Measurements from ENCODE around the gene RAB3IL1.
A peak's percentile ranks its signal among the peaks of the same experiment; 100 is the strongest.

RAB3IL1 gene

DNA sequence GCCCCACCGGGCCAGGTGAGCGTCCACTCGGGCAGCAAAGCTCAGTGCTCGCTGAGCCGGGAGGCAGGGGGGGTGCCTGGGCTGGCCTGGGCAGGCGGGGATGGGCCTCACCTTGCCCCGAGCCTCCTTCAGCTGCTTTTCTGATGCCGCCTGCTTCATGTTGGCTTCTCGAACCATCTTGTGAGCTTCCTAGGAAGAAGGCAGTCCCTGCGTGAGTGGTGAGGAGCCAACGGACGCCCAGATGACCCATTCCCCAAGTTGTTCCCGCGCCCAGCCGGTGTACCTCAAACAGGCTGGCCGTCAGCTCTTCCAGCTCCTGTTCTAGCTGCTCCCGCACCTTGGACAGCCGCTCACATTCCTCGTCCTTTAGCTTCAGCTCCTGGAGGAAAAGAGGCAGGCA lies 10.1 kb downstream of the RAB3IL1 start:
- no peaks in the 10 kb centered on the region for H3K9me3 ChIP-seq (ENCODE audit: low read length)
- H3K4me1 ChIP-seq (ENCODE audit: insufficient read depth, low read length) = peaks cover 31% of the 10 kb centered on the region
- H3K4me3 ChIP-seq (ENCODE audit: low read depth in 1 of 2, low read length in 2 of 2) = no peak overlapping the region
- peaks cover 8% of the 10 kb centered on the region for H3K36me3 ChIP-seq (ENCODE audit: insufficient read depth, low read length)
- no peaks in the 10 kb centered on the region for H3K27me3 ChIP-seq (ENCODE audit: control insufficient read depth in 1 of 2, insufficient read depth in 2 of 2, low read length in 2 of 2)
- H3K9ac ChIP-seq (ENCODE audit: low read length) = no peak overlapping the region
- H3K27ac ChIP-seq (ENCODE audit: low read depth, low read length) = no peak overlapping the region

DNA sequence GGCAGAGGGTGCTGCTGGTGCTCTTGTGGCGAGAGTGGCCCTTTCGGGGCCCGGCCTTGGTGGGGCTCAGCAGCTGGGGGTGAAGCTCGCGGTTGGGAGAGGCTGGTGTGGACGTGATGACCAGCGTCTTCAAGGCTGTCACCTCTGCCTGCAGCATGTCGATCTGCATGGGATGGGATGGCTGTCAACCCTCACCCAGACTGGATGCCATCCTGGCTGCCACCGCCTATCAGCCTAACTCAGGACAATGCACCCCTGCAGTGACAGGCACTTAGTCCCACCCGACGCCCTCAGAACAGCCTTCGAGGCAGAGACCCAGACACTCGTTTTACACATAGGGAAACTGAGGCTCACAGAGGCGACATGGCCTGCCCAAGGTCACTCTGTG lies 10.8 kb downstream of the RAB3IL1 start:
- H3K4me1 ChIP-seq (ENCODE audit: insufficient read depth, low read length) = peaks cover 27% of the 10 kb centered on the region
- H3K27ac ChIP-seq (ENCODE audit: low read depth, low read length) = no peak overlapping the region
- H3K27me3 ChIP-seq (ENCODE audit: control insufficient read depth in 1 of 2, insufficient read depth in 2 of 2, low read length in 2 of 2) = no peaks in the 10 kb centered on the region
- no peaks in the 10 kb centered on the region for H3K9me3 ChIP-seq (ENCODE audit: low read length)
- H3K9ac ChIP-seq (ENCODE audit: low read length) = no peak overlapping the region
- H3K36me3 ChIP-seq (ENCODE audit: insufficient read depth, low read length) = peaks cover 8% of the 10 kb centered on the region
- no peak overlapping the region for H3K4me3 ChIP-seq (ENCODE audit: low read depth in 1 of 2, low read length in 2 of 2)

GRCh38 chr11:61905801-61906521 lies 11.4 kb downstream of the RAB3IL1 start:
- Histone ChIP-seq H3K27me3 (ENCODE audit: control insufficient read depth in 1 of 2, insufficient read depth in 2 of 2, low read length in 2 of 2) (no peaks in the 10 kb centered on the region), H3K27ac (ENCODE audit: low read depth, low read length) (no peak overlapping the region), H3K9ac (ENCODE audit: low read length) (no peak overlapping the region), H3K36me3 (ENCODE audit: insufficient read depth, low read length) (peaks cover 9% of the 10 kb centered on the region), H3K4me3 (ENCODE audit: low read depth in 1 of 2, low read length in 2 of 2) (no peak overlapping the region), H3K9me3 (ENCODE audit: low read length) (no peaks in the 10 kb centered on the region), H3K4me1 (ENCODE audit: insufficient read depth, low read length) (peaks cover 22% of the 10 kb centered on the region)

GRCh38 chr11:61905067-61905696 lies 12.2 kb downstream of the RAB3IL1 start:
- H3K4me1 ChIP-seq (ENCODE audit: insufficient read depth, low read length) = peaks cover 14% of the 10 kb centered on the region
- H3K9me3 ChIP-seq (ENCODE audit: low read length) = no peaks in the 10 kb centered on the region
- H3K36me3 ChIP-seq (ENCODE audit: insufficient read depth, low read length) = peaks cover 13% of the 10 kb centered on the region
- no peak overlapping the region for H3K4me3 ChIP-seq (ENCODE audit: low read depth in 1 of 2, low read length in 2 of 2)
- H3K27ac ChIP-seq (ENCODE audit: low read depth, low read length) = no peak overlapping the region
- no peaks in the 10 kb centered on the region for H3K27me3 ChIP-seq (ENCODE audit: control insufficient read depth in 1 of 2, insufficient read depth in 2 of 2, low read length in 2 of 2)
- H3K9ac ChIP-seq (ENCODE audit: low read length) = no peak overlapping the region

DNA sequence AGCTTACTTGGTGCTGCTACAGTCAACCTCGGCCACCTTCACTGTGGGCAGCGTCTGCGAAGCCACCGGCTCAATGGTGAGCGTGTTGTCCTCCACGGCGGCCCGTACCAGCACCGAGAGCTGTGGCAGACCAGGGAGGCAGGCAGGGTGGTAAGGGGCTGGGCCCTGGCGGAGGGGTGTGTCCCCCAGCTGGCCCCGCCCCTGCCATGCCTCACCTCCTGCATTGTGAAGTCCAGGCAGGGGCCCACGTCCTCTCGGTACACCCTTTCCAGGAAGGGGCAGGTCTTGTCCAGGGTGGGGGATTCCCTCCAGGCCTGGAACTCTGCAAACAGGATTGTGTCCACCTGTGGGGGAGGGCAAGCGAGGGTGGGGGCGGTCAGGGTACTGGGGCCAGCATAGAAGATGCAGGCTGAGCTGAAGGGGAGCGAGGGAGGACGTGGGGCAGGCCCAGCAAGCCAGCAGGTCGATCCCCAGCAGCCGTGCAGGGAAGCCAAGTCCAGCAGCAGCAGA lies 12.8 kb downstream of the RAB3IL1 start:
- H3K36me3 ChIP-seq (ENCODE audit: insufficient read depth, low read length) = peaks cover 13% of the 10 kb centered on the region
- no peak overlapping the region for H3K9ac ChIP-seq (ENCODE audit: low read length)
- no peaks in the 10 kb centered on the region for H3K27me3 ChIP-seq (ENCODE audit: control insufficient read depth in 1 of 2, insufficient read depth in 2 of 2, low read length in 2 of 2)
- no peak overlapping the region for H3K4me3 ChIP-seq (ENCODE audit: low read depth in 1 of 2, low read length in 2 of 2)
- H3K4me1 ChIP-seq (ENCODE audit: insufficient read depth, low read length) = peaks cover 12% of the 10 kb centered on the region
- no peak overlapping the region for H3K27ac ChIP-seq (ENCODE audit: low read depth, low read length)
- H3K9me3 ChIP-seq (ENCODE audit: low read length) = no peaks in the 10 kb centered on the region

- no peaks in the 10 kb centered on the region for H3K9me3 ChIP-seq (ENCODE audit: low read length)
- H3K27ac ChIP-seq (ENCODE audit: low read depth, low read length) = no peak overlapping the region
- H3K4me3 ChIP-seq (ENCODE audit: low read depth in 1 of 2, low read length in 2 of 2) = no peak overlapping the region
- no peak overlapping the region for H3K9ac ChIP-seq (ENCODE audit: low read length)
- H3K4me1 ChIP-seq (ENCODE audit: insufficient read depth, low read length) = peaks cover 8% of the 10 kb centered on the region
- H3K36me3 ChIP-seq (ENCODE audit: insufficient read depth, low read length) = peaks cover 13% of the 10 kb centered on the region
- H3K27me3 ChIP-seq (ENCODE audit: control insufficient read depth in 1 of 2, insufficient read depth in 2 of 2, low read length in 2 of 2) = no peaks in the 10 kb centered on the region
Measured at GRCh38 chr11:61903845-61904244, 13.5 kb downstream of the RAB3IL1 start.

DNA sequence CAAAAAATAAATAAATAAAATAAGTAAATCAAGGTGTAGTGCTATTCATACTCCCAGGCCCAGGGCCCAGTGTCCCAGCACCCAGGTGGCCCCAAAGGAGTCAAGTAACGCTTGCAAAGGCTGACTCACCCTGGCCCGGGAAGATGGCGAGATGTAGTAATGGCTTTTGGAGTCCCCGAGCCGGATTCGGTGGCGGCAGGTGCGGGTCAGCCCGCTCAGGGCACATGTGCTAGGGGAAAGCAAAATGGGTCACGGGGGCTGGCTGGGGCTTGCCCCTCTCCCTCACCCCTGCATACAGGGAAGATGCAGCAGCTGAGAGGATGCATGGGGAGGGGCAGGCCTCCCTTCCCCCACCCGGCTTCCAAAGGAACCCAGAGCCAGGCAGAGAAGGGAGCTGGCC lies 15.1 kb downstream of the RAB3IL1 start:
- peaks cover 5% of the 10 kb centered on the region for H3K4me1 ChIP-seq (ENCODE audit: insufficient read depth, low read length)
- no peak overlapping the region for H3K27ac ChIP-seq (ENCODE audit: low read depth, low read length)
- H3K27me3 ChIP-seq (ENCODE audit: control insufficient read depth in 1 of 2, insufficient read depth in 2 of 2, low read length in 2 of 2) = no peaks in the 10 kb centered on the region
- peaks cover 26% of the 10 kb centered on the region for H3K36me3 ChIP-seq (ENCODE audit: insufficient read depth, low read length)
- no peak overlapping the region for H3K4me3 ChIP-seq (ENCODE audit: low read depth in 1 of 2, low read length in 2 of 2)
- H3K9me3 ChIP-seq (ENCODE audit: low read length) = no peaks in the 10 kb centered on the region
- H3K9ac ChIP-seq (ENCODE audit: low read length) = no peak overlapping the region

GRCh38 chr11:61901397-61901796 lies 16.0 kb downstream of the RAB3IL1 start:
- Histone ChIP-seq H3K27me3 (ENCODE audit: control insufficient read depth in 1 of 2, insufficient read depth in 2 of 2, low read length in 2 of 2) (no peaks in the 10 kb centered on the region), H3K4me3 (ENCODE audit: low read depth in 1 of 2, low read length in 2 of 2) (no peak overlapping the region), H3K9ac (ENCODE audit: low read length) (no peak overlapping the region), H3K36me3 (ENCODE audit: insufficient read depth, low read length) (peaks cover 28% of the 10 kb centered on the region), H3K27ac (ENCODE audit: low read depth, low read length) (no peak overlapping the region), H3K9me3 (ENCODE audit: low read length) (no peaks in the 10 kb centered on the region), H3K4me1 (ENCODE audit: insufficient read depth, low read length) (peaks cover 5% of the 10 kb centered on the region)

- no peaks in the 10 kb centered on the region for H3K27me3 ChIP-seq (ENCODE audit: control insufficient read depth in 1 of 2, insufficient read depth in 2 of 2, low read length in 2 of 2)
- peaks cover 29% of the 10 kb centered on the region for H3K36me3 ChIP-seq (ENCODE audit: insufficient read depth, low read length)
- no peak overlapping the region for H3K9ac ChIP-seq (ENCODE audit: low read length)
- peaks cover 5% of the 10 kb centered on the region for H3K4me1 ChIP-seq (ENCODE audit: insufficient read depth, low read length)
- H3K9me3 ChIP-seq (ENCODE audit: low read length) = no peaks in the 10 kb centered on the region
- no peak overlapping the region for H3K4me3 ChIP-seq (ENCODE audit: low read depth in 1 of 2, low read length in 2 of 2)
- no peak overlapping the region for H3K27ac ChIP-seq (ENCODE audit: low read depth, low read length)
Measured at GRCh38 chr11:61900251-61900650, 17.1 kb downstream of the RAB3IL1 start.

DNA sequence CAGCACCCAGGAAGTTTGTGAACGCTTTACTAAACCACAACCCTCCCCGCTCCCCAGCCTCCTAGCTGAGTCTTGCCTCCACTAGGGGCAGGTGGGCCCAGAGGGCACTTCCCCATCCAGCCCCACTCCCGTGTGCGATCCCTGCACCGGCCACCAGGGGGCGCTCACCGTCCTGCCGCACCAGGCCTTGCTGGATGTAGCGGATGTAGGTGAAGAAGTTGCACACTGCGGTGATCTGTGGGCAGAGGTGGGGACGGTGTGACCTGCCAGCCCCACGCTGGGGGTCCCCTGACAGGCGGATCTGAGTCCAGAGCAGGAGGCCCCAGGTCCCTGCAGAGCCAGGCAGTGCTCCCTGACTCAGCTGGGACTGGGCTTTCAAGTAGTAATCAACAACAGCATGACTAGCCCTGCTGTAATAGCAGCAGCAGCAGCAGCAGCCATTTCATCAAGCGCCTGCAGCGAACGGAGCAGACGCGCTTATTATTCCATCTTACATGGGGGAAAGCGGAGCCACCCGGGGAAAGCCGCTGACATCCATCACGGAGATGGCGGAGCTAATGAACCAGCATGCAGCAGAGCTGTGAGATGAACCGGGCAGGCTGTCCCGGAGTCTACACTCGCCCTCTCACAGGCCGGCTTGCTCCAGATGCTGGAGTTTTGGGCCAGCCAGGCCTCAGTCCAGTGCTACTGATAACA lies 18.1 kb downstream of the RAB3IL1 start:
- peaks cover 29% of the 10 kb centered on the region for H3K36me3 ChIP-seq (ENCODE audit: insufficient read depth, low read length)
- no peaks in the 10 kb centered on the region for H3K27me3 ChIP-seq (ENCODE audit: control insufficient read depth in 1 of 2, insufficient read depth in 2 of 2, low read length in 2 of 2)
- no peak overlapping the region for H3K9ac ChIP-seq (ENCODE audit: low read length)
- H3K4me3 ChIP-seq (ENCODE audit: low read depth in 1 of 2, low read length in 2 of 2) = no peak overlapping the region
- no peak overlapping the region for H3K27ac ChIP-seq (ENCODE audit: low read depth, low read length)
- H3K4me1 ChIP-seq (ENCODE audit: insufficient read depth, low read length) = peaks cover 5% of the 10 kb centered on the region
- H3K9me3 ChIP-seq (ENCODE audit: low read length) = no peaks in the 10 kb centered on the region

DNA sequence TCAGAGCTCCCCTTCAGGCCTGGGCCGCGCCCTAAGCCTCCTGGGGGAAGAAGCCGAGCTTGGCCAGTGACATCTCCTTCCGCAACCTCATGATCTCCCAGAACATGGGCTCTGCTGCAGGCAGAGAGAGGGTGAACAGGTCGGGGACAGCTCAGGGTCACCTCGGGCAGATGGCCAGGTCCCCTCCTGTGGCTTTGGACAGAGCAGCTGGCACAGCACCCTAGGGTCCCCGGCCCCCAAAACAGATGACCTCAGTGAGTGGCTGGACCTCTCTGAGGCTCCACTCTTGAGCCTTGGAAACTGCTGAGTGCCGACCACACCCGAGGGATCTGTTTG lies 19.2 kb downstream of the RAB3IL1 start:
- Histone ChIP-seq H3K9me3 (ENCODE audit: low read length) (no peaks in the 10 kb centered on the region), H3K27ac (ENCODE audit: low read depth, low read length) (peak overlapping the region; percentile 34), H3K36me3 (ENCODE audit: insufficient read depth, low read length) (peaks cover 29% of the 10 kb centered on the region), H3K9ac (ENCODE audit: low read length) (no peak overlapping the region), H3K4me3 (ENCODE audit: low read depth in 1 of 2, low read length in 2 of 2) (no peak overlapping the region), H3K4me1 (ENCODE audit: insufficient read depth, low read length) (peaks cover 5% of the 10 kb centered on the region), H3K27me3 (ENCODE audit: control insufficient read depth in 1 of 2, insufficient read depth in 2 of 2, low read length in 2 of 2) (no peaks in the 10 kb centered on the region)
